ENCODE data around the gene SCRT2.

GRCh38 chr20:666877-667276, 8.7 kb downstream of the SCRT2 start:
- TF ChIP-seq EP300 (IDR thresholded peaks at IDR 0.05; ENCODE audit: low read length) = no peak
- TF ChIP-seq RAD21 (CRISPR knock-in tag; conservative IDR thresholded peaks at IDR 0.05 in 1 of 2, IDR thresholded peaks at IDR 0.05 in 1 of 2) = no peak
- no peak for TF ChIP-seq BRF2 (IDR thresholded peaks at IDR 0.05; ENCODE audit: borderline replicate concordance, insufficient read depth, insufficient read length)
- TF ChIP-seq POLR2AphosphoS5 (IDR thresholded peaks at IDR 0.05; ENCODE audit: control insufficient read depth, insufficient read depth, low read depth, low read length) = no peak

Data from K562 (cell line).